ENCODE results near the gene PIGR.

GRCh38 chr1:206958144-206958543 lies 11.9 kb upstream of the PIGR start:
- TF ChIP-seq, protein P1, sequence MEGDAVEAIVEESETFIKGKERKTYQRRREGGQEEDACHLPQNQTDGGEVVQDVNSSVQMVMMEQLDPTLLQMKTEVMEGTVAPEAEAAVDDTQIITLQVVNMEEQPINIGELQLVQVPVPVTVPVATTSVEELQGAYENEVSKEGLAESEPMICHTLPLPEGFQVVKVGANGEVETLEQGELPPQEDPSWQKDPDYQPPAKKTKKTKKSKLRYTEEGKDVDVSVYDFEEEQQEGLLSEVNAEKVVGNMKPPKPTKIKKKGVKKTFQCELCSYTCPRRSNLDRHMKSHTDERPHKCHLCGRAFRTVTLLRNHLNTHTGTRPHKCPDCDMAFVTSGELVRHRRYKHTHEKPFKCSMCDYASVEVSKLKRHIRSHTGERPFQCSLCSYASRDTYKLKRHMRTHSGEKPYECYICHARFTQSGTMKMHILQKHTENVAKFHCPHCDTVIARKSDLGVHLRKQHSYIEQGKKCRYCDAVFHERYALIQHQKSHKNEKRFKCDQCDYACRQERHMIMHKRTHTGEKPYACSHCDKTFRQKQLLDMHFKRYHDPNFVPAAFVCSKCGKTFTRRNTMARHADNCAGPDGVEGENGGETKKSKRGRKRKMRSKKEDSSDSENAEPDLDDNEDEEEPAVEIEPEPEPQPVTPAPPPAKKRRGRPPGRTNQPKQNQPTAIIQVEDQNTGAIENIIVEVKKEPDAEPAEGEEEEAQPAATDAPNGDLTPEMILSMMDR (optimal IDR thresholded peaks at IDR 0.05 in 1 of 3, IDR thresholded peaks at IDR 0.05 in 1 of 3, conservative IDR thresholded peaks at IDR 0.05 in 1 of 3; ENCODE audit: extremely low read depth in 1 of 3, insufficient read depth in 2 of 3, low read length in 3 of 3) = no peak
- TF ChIP-seq EZH2 (IDR thresholded peaks at IDR 0.05; ENCODE audit: low read length) = no peak

Measured in keratinocyte (primary cell).